SK-N-SH (cell line): ENCODE results near the gene STRN3.
"Not testable (repeated sequence)": the region's sequence is repeated elsewhere in the genome, so short reads cannot be mapped to it uniquely, and the experiment has no call there.

ENCODE experiments used
- FOXJ3 ChIP-seq: sonication (generic); formaldehyde crosslinking; IDR thresholded peaks from 2 replicates; pipeline ENCODE4 v1.5.1; 2020; ENCODE audit warnings: mild to moderate bottlenecking, missing genetic modification reagents
- TF ChIP-seq, protein P1 (sequence below): fragments of 200-600 bp; sonication (generic); IDR thresholded peaks from 2 replicates; pipeline ENCODE4 v1.6.1; 2017; ENCODE audit warnings: antibody characterized with exemption, mild to moderate bottlenecking, moderate library complexity
- TF ChIP-seq, protein P2 (sequence below): fragments of 150-350 bp; IDR thresholded peaks from 2 replicates; pipeline ENCODE4 v1.6.1; 2017; ENCODE audit warnings: antibody characterized with exemption, low read length, low read depth, borderline replicate concordance
- TF ChIP-seq, protein P3 (sequence below): IDR thresholded peaks from 2 replicates; pipeline ENCODE4 v1.4.0; 2012; ENCODE audit warnings: low read depth, borderline replicate concordance

DNA sequence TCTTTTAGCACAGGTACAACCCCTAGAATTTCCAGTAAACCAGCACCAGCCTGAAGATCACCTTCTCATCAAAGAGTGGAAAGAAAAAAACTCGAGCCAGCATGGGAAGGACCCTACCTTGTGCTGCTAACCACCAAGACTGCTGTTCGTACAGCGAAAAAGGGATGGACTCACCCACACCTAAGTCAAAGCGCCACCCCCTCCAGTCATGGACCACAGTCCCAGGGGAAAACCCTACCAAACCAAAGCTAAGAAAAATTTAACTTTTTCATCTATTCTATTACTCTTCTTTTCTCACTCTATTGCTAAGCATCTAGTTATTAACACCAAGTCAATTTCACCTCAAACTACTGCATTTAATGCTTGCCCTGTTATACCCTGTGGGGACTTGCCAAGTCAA lies 56.4 kb downstream of the STRN3 start:
- TF ChIP-seq, protein P1, sequence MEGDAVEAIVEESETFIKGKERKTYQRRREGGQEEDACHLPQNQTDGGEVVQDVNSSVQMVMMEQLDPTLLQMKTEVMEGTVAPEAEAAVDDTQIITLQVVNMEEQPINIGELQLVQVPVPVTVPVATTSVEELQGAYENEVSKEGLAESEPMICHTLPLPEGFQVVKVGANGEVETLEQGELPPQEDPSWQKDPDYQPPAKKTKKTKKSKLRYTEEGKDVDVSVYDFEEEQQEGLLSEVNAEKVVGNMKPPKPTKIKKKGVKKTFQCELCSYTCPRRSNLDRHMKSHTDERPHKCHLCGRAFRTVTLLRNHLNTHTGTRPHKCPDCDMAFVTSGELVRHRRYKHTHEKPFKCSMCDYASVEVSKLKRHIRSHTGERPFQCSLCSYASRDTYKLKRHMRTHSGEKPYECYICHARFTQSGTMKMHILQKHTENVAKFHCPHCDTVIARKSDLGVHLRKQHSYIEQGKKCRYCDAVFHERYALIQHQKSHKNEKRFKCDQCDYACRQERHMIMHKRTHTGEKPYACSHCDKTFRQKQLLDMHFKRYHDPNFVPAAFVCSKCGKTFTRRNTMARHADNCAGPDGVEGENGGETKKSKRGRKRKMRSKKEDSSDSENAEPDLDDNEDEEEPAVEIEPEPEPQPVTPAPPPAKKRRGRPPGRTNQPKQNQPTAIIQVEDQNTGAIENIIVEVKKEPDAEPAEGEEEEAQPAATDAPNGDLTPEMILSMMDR = not testable (repeated sequence)
- TF ChIP-seq, protein P2, sequence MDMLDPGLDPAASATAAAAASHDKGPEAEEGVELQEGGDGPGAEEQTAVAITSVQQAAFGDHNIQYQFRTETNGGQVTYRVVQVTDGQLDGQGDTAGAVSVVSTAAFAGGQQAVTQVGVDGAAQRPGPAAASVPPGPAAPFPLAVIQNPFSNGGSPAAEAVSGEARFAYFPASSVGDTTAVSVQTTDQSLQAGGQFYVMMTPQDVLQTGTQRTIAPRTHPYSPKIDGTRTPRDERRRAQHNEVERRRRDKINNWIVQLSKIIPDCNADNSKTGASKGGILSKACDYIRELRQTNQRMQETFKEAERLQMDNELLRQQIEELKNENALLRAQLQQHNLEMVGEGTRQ = not testable (repeated sequence)
- TF ChIP-seq FOXJ3 (CRISPR knock-in tag) = not testable (repeated sequence)
- TF ChIP-seq, protein P3, sequence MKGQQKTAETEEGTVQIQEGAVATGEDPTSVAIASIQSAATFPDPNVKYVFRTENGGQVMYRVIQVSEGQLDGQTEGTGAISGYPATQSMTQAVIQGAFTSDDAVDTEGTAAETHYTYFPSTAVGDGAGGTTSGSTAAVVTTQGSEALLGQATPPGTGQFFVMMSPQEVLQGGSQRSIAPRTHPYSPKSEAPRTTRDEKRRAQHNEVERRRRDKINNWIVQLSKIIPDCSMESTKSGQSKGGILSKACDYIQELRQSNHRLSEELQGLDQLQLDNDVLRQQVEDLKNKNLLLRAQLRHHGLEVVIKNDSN = not testable (repeated sequence)
